Ureter (tissue), 1 donor: ENCODE results near the gene SEMA4B. TPM values are rescaled to one million over a fixed set of nuclear protein-coding genes. Genes with fewer than 3 reads are reported as not detected.
"Not testable (repeated sequence)": the region's sequence is repeated elsewhere in the genome, so short reads cannot be mapped to it uniquely, and the experiment has no call there.

Source experiments
- DNase-seq: peaks from one replicate; pipeline ENCODE4 v3.0.0-alpha.2; 2020; ENCODE audit warnings: low spot score
- total RNA-seq: library from RNA; stranded (reverse); gene quantifications from one replicate; pipeline ENCODE4 v1.2.4, GENCODE V29; 2023
- donor health status: DM: yes; HTN: yes; CAD: no.

Gene SEMA4B
- total RNA-seq, 1 donor from 2014 or later, result 183 TPM

DNA sequence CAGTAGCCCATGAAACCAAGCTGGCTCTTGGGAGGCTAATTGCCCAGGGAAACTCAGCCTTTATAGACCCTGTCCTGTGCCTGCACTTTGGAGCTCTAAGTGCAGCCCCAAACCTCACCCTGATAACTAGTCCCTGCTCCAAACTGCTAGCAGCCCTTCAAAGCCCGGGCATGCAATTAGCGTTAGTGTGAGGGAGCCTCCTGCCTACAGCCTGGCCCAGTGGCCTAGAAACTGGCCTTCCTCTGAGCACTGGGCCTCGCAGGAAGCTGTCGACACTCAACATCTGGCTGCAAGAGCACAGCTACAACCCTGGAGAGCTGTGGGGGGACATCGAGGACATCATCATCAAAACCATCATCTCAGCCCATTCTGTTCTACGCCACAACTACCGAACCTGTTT is 56.6 kb downstream of the SEMA4B start:
- DNase-seq, result no peak

DNA sequence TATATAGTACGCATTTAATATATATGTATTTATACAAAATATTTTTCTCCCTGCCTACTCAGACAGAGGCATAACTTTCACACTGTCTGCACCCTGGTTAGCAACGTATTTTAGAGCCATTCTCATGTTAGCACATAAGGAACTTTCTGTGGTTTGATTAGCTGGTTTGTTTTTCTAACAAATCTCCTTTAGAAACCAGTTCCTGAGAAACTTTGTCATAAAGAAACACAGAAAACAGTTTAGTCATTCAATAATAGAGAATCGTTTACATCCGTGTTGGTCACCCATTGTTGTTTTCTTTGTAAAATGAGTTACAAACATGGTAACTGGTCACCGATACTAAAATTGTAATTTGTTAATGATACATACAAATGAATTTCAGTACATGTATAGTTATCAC is 58.4 kb downstream of the SEMA4B start:
- no peak for DNase-seq

DNA sequence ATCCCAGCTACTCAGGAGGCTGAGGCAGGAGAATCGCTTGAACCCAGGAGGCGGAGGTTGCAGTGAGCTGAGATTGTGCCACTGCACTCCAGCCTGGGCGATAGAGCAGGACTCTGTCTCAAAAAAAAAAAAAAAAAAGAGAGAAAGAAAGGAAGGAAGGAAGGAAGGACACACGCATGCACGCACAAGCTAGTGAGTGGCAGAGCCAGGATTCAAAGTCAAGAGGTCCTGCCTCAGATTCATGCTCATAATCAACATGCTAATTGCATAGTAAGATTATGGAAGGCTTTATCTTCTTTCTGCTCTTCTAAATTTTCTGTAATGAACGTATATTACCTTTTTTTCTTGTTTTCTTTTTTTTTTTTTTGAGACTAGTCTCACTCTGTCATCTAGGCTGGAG is 59.6 kb downstream of the SEMA4B start:
- DNase-seq, result not testable (repeated sequence)

DNA sequence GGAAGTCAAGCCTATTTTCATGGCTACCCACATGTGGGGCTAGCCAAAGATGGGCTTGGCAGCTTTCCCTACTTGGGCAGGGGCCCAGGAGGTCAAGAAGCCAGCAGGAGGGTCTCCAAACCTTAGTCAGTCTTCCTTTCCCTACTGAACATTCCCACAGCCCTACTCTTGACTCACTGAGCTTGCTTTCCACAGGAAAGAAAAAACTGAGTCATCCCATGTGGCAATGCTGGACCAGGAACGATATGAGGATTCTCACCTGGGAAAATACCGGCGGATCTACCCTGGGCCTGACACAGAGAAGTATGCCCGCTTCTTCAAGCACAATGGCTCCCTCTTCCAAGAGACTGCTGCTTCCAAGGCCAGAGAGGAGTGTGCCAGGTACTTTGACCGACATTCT is 60.7 kb downstream of the SEMA4B start:
- DNase-seq, result no peak

DNA sequence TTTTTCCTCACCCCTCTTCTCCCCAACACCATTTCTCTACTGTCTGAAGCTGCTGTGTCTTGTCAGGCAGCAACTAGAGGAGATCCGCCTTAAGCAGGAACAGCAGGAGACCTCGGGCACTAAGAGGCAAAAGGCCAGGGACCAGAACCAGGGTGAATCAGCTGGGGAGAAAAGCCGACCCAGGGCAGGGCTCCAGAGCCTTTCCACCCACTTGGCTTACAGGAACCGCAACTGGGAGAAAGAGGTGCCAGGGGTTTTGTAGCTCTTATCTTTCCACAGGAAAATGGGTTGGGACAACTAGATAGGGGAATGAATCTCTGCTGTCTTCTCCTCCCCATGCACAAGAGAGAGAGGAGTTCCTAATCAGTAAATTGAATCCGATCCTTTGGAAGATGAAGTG is 61.3 kb downstream of the SEMA4B start:
- DNase-seq, result no peak

DNA sequence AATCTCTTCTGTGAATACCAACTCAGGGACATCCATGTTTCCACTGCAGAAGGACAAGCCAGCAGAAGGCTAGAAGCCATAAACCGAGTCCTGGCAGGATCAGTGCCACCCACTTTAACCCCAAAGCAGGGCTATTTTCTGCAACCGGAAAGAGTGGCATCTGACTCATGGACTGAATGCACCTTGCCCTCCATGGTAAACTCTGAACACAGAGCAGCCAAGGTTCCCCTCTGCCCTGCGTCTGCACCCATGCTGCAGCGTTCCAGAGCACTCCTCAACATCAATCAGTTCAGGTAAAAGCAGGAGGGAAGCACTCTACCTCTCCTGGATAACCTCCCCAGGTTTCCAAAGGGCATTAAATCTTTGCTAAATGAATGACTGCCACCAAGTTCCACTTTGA is 63.5 kb downstream of the SEMA4B start:
- DNase-seq, result peak; percentile 56

DNA sequence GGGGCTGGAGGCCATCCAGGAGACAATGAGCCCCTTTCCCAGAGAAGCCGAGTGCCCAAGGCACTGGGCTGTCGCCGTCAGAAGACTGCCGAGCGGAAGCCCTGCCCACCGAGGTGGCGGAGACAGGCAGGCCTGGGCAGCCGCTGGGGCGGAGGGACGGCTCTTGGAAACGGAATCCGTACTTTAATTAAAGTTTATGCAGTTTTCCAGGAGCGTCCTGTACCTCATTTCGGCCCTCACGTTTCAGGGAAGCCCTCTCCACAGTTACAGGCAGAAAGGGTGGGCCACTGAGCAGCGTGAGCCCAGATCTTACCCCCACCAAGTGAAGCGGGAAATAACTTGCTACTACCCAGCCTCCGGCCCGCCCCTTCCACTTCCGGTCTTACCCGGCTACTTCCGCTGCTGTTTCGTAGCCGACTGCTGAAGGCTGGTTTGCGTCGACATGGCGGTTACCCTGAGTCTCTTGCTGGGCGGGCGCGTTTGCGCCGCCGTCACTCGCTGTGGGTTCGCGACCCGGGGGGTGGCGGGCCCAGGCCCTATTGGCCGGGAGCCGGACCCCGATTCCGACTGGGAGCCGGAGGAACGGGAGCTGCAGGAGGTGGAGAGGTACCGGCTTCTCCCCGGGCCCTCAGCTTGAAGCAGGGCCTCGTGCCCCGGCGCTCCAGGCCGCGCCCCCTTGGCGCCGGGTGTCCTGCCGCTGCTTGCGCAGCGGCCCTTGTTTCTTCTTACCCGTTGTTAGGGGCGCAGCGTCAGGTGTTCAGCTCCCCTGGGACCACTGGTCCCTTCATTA is 64.3 kb downstream of the SEMA4B start, which contains the start of gene NGRN:
Gene NGRN (plus strand): TSS at position 402 of the 790 bp plus-strand sequence. CDS start 41 bp downstream, at position 443.
- DNase-seq, result peak; percentile 94

DNA sequence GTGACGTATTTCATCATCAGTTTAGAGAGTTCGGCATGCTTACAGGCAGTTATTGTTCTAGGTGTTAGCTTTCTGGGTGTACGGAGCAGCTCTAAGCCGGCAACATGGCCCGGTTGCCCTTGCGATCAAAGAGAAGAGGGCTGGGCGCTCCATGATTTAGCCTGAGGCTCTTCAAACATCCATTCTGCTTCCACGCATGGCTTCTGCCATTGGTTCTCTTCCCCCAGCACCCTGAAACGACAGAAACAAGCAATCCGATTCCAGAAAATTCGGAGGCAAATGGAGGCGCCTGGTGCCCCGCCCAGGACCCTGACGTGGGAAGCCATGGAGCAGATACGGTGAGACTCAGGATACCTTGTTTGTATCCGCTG is 64.9 kb downstream of the SEMA4B start:
- DNase-seq, result no peak

DNA sequence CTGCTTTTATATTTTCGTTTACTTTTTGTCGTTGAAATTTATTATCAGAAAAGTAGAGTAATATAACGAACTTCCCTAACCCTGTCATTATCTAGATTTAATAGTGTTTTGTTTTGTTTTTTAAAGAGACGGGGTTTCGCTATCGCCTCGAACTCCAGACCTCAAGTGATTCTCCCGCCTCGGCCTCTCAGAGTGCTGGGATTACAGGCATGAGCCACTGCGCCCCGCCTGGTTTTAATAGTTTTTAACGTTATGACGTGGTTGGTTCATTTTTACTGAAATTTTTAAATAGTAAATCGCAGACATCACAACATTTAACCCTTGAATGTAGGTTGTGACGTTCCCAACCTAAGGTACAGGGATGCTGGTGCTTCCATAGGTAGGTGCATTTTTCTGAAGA is 65.4 kb downstream of the SEMA4B start:
- DNase-seq, result no peak

DNA sequence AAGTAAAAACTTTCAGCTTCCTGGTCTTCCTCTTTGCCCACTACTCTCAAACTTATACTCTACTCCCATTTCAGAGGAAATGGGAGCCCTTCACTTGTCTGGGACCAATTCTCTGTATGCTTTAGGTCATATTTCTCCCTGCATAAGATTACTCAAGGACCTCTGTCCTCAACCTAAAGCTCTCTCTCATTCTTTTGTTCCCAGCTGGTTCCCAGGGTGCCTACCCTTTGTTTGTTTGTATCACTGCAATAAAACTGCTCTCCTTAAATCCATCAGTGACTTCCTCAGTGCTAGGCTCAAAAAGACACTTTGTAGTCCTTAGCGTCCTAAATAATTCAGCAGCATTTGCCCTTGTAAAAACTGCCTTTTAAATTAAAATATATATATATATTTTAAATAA is 67.3 kb downstream of the SEMA4B start:
- DNase-seq, result no peak

DNA sequence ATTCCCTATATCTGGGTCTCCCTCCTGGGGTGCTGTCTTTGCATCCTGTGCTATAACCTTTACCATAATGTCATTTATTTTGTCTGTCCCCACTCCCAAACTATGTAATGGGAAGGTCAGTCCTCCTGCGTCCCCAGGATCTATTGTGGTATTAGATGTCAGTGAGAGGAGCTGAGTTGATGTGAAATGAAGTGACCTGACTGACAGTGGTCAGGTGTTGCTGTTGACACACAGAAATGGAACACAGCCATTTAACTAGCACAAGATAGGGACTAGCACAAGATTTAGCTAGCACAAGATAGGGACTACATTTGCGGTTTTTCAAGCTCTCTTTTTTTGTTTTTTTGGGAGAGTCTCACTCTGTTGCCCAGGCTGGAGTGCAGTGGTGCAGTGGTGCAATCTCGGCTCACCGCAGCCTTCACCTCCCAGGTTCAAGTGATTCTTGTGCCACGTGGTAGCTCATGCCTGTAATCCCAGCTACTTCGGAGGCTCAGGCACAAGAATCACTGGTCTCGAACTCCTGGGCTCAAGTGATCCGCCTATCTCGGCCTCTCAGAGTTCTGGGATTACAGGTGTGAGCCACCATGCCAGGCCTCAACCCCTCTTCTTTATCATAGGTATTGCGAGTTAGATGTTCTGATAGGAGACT is 69.5 kb downstream of the SEMA4B start:
- DNase-seq, result no peak

DNA sequence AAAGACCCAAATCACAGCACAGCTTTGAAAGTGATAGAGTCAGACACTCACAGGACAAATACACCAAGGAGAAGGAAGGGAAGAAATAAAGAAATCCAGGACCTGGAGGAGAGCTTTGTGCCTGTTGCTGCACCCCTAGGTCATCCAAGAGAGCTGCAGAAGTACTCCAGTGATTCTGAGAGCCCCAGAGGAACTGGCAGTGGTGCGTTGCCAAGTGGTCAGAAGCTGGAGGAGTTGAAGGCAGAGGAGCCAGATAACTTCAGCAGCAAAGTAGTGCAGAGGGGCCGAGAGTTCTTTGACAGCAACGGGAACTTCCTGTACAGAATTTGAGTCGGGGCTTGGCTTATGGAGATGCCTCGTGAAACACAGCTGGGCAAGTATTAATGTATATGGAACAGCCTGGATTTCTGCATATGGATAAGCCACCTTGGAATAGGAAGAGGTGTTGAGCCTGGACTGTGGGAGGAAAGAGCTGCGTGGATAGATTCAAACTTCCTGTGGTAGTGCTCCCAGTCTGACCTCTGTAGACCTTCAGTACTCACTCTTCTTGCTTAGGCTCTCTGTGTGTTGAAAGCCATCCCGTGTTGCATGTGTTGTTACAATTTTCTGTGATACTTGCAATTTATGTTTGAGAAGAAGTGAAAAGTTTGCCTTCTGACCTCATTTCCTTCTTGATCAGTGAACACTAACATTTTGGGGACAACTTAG is 70.5 kb downstream of the SEMA4B start:
- DNase-seq, result no peak

DNA sequence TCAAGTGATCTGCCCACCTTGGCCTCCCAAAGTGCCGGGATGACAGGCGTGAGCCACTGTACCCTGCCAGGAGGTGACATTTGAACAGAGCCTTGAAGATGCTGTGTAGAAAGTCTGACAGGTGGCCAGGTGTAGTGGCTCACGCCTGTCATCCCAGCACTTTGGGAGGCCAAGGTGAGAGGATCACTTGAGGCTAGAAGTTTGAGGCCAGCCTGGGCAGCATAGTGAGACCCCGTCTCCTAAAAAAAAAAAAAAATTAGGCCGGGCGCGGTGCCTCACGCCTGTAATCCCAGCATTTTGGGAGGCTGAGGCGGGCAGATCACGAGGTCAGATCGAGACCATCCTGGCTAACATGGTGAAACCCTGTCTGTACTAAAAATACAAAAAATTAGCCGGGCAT is 77.3 kb downstream of the SEMA4B start:
- not testable (repeated sequence) for DNase-seq

Other genes starting within 250 kb of the SEMA4B start
- gene ZNF710, start 200.0 kb upstream of the SEMA4B start, total RNA-seq, result 31.4 TPM
- gene IDH2, start 98.9 kb upstream of the SEMA4B start, total RNA-seq, result 65.2 TPM
- gene CIB1, start 32.6 kb downstream of the SEMA4B start, total RNA-seq, result 104 TPM
- gene GDPGP1, start 32.9 kb downstream of the SEMA4B start, total RNA-seq, result 16.9 TPM
- gene TTLL13, start 48.2 kb downstream of the SEMA4B start, total RNA-seq, result 0.36 TPM
- gene NGRN, start 64.3 kb downstream of the SEMA4B start, total RNA-seq, result 98.5 TPM
- gene ZNF774, start 151.0 kb downstream of the SEMA4B start, total RNA-seq, result 8.9 TPM
- gene IQGAP1, start 186.9 kb downstream of the SEMA4B start, total RNA-seq, result 260 TPM